Right cardiac atrium (tissue), 5 donors: Measurements from ENCODE around the gene ZFP28. TPM values are rescaled to one million over a fixed set of nuclear protein-coding genes. Genes with fewer than 3 reads are reported as not detected.
A peak's percentile ranks its signal among the peaks of the same experiment; 100 is the strongest.

Experiments
- ATAC-seq, 2 donors: fragments of 200-7000 bp; cut with Tn5 transposase; one replicate each; pipeline versions ENCODE4 v1.8.0 to v1.9.1; 2020; ENCODE audit warnings: moderate library complexity in 2 of 2, mild to moderate bottlenecking in 1 of 2
- DNase-seq, 3 donors: peaks; one replicate each; pipeline ENCODE4 v3.0.0-alpha.2; 2020
- H3K27ac ChIP-seq: one replicate; pipeline ENCODE4 v1.5.1; 2013; ENCODE audit warnings: mild to moderate bottlenecking, low read length, control low read depth, moderate library complexity
- H3K27me3 ChIP-seq: one replicate; pipeline ENCODE4 v1.6.1; 2013; ENCODE audit not compliant: control insufficient read depth, insufficient read depth
- H3K4me1 ChIP-seq: one replicate; pipeline ENCODE4 v1.6.1; 2013; ENCODE audit warnings: low read length; ENCODE audit not compliant: control insufficient read depth, insufficient read depth
- H3K4me3 ChIP-seq: one replicate; pipeline ENCODE4 v1.5.1; 2013; ENCODE audit warnings: low read length, control low read depth
- H3K9me3 ChIP-seq: one replicate; pipeline ENCODE4 v1.6.1; 2013; ENCODE audit warnings: low read length; ENCODE audit not compliant: control insufficient read depth
- WGBS: extraction: QIAGEN DNeasy Blood & Tissue Kit; methylation state at CpG from one replicate; pipeline ENCODE4 v1.1.7; 2013; 5-methylcytosine and 5-hydroxymethylcytosine counted together
- intact Hi-C, 4 donors: fragments of 100-400 bp; cut with DNase I; formaldehyde crosslinking; loops; one replicate each; pipeline versions ENCODE4 v1.11.0 to v1.14.0; 2022 to 2023
- polyA plus RNA-seq: library from polyadenylated mRNA; stranded (reverse); fragments of 200-250 nt; gene quantifications from one replicate; pipeline ENCODE4 v1.2.3, GENCODE V29; 2013
- total RNA-seq, 4 donors: library from RNA; stranded (reverse); fragmentation: NEBNext Ultra II Directional; extraction: Animal tissue kit (Norgen Biotek cat#: 25700); gene quantifications; one replicate each; pipeline ENCODE4 v1.2.1, GENCODE V29; 2021
- donor health status: healthy with polysubstance abuse.
- donor health status: DM: no; HTN: yes; CAD: no.
- donor health status: DM: no; HTN: no; CAD: no.
- donor health status: DM: no; HTN: yes; CAD: no; lungs with severe emphysema.
- donor health status: DM: yes; HTN: yes; CAD: no.

Gene ZFP28
- total and polyA plus RNA-seq, 5 donors, result 3.8 to 6.7 (median 5.6) TPM

DNA sequence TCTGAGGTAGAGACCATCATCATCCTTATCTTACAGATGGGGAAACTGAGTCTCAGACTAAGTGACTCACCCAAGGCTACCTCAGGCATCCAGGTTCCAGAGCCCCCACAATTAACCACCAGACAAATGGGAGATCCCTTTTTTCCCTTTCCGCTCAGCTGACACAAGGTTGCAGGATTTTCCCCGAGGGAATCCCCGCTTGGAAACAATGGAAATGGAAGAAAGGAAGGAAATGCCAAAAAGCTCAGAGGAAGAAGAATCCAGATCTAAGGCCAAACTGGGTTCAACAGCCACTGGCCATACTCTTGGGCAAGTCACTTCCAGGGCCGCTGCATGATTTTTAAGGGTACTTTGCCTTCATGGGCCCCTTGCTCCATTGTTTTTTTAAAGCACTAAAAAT lies 57.9 kb downstream of the ZFP28 start:
- 67% methylated on average over 4 of the region's 4 CpGs for WGBS
- no peaks in the 10 kb centered on the region for H3K9me3 ChIP-seq

DNA sequence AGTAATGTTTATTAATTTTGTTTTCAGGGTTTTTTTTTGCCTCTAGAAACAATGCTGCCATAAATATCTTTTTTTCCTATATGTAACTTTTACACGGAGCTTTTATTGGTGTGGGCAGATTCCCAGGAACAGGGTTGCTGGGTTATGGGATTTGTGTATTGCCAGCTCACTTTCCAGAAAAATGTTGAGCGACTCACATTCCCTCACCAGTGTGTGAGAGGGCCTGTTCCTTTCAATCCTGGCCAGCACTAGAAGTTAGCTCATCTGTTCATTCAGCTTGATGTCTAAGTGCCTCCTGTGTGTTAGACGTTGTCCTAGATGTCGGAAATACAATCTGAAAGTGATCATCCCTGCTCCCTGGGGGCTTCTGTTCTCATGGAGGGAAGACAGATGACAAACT lies 58.9 kb downstream of the ZFP28 start:
- 84% methylated on average over 4 of the region's 4 CpGs for WGBS
- Histone ChIP-seq H3K4me3 (no peak overlapping the region), H3K9me3 (no peaks in the 10 kb centered on the region), H3K4me1 (peaks cover 11% of the 10 kb centered on the region), H3K27me3 (no peaks in the 10 kb centered on the region), H3K27ac (no peak overlapping the region)
- intact Hi-C loops, result no loop called here
- DNase-seq (no peak), ATAC-seq (no peak)

More for the DNA sequence above, 57.9 kb downstream of the ZFP28 start:
- H3K4me1 ChIP-seq, result peaks cover 11% of the 10 kb centered on the region
- ATAC-seq (no peak), DNase-seq (no peak)
- no peak overlapping the region for H3K27ac ChIP-seq
- intact Hi-C loops, result no loop called here
- no peaks in the 10 kb centered on the region for H3K27me3 ChIP-seq
- H3K4me3 ChIP-seq, result no peak overlapping the region

DNA sequence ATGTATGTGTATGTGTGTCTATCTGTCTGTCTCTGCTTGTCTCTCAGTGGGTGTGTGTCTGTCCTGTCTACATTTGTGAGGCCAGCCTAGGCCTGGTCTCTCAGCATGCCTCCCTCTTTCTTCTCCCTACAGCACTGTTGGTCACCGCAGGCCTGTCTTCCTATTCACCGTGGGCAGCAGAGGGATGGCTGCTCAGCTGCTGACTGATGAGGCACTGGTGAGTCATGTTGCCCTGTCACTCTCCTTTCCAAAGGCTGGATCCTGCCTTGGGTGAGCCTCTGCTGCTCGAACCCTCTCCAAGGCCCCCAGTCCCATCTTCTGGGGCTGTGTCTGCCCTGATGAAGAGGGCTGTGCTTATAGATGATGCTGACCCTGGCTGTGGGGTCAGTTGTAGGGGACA lies 62.6 kb downstream of the ZFP28 start:
- no peak for DNase-seq
- intact Hi-C loops, result no loop called here
- ATAC-seq, result no peak
- Histone ChIP-seq H3K27me3 (no peaks in the 10 kb centered on the region), H3K4me1 (peaks cover 5% of the 10 kb centered on the region), H3K4me3 (no peak overlapping the region), H3K27ac (no peak overlapping the region), H3K9me3 (peaks cover 4% of the 10 kb centered on the region)
- 97% methylated on average over 3 of the region's 3 CpGs for WGBS

DNA sequence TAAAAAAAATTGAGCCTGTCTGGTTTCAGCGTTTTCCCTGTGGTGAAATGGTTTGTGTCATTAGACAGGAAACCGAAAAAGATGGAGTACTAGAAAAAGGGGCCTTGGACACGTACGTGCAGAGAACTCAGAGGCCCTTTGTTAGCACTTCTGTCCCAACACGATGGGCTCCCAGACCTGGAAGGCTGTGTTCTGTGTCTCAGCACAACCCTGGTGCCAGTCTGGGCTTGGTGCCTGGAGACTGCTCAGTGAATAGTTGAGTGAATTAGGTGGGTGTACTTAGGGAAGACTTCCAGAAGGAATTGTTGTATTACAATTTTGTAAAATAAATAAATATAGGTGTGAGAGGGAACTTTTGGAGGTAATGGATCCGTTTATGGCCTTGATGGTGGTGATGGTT lies 65.1 kb downstream of the ZFP28 start:
- WGBS, result 76% methylated on average over 6 of the region's 6 CpGs
- Histone ChIP-seq H3K4me1 (peaks cover 4% of the 10 kb centered on the region), H3K27me3 (no peaks in the 10 kb centered on the region), H3K4me3 (no peak overlapping the region), H3K9me3 (peaks cover 4% of the 10 kb centered on the region), H3K27ac (no peak overlapping the region)
- intact Hi-C loops, result no loop called here
- no peak for DNase-seq
- ATAC-seq, result peak; percentile 48 to 57

Other genes with a start within 250 kb of the ZFP28 start
- 10 to 100 TPM; 18.2 to 25.8 (median 21.7) TPM for gene ZSCAN5A, start 224.1 kb upstream of the ZFP28 start, total RNA-seq
- gene ZSCAN5A, start 224.1 kb upstream of the ZFP28 start, polyA plus RNA-seq, result 16.5 TPM
- gene ZNF582, start 145.4 kb upstream of the ZFP28 start, total RNA-seq, result 1 to 10 TPM; 3.6 to 5.8 (median 4.8) TPM
- 6.3 TPM for gene ZNF582, start 145.4 kb upstream of the ZFP28 start, polyA plus RNA-seq
- gene ZNF583, start 134.6 kb upstream of the ZFP28 start, total RNA-seq, result 1 to 10 TPM; 5.6 to 8.6 (median 7.0) TPM
- 3.1 TPM for gene ZNF583, start 134.6 kb upstream of the ZFP28 start, polyA plus RNA-seq
- gene ZNF667, start 61.6 kb upstream of the ZFP28 start, total RNA-seq, result 1 to 10 TPM; 3.3 to 7.2 (median 5.3) TPM
- gene ZNF667, start 61.6 kb upstream of the ZFP28 start, polyA plus RNA-seq, result 3.2 TPM
- 1 to 10 TPM; 4.5 to 9.3 (median 6.7) TPM for gene ZNF471, start 31.1 kb upstream of the ZFP28 start, total RNA-seq
- 2.8 TPM for gene ZNF471, start 31.1 kb upstream of the ZFP28 start, polyA plus RNA-seq
- 1 to 10 TPM; 3.5 to 5.2 (median 4.8) TPM for gene ZNF470, start 28.5 kb downstream of the ZFP28 start, total RNA-seq
- gene ZNF470, start 28.5 kb downstream of the ZFP28 start, polyA plus RNA-seq, result 2.8 TPM
- gene ZNF71, start 56.4 kb downstream of the ZFP28 start, total RNA-seq, result 1 to 10 TPM; 5.7 to 7.5 (median 6.4) TPM
- gene ZNF71, start 56.4 kb downstream of the ZFP28 start, polyA plus RNA-seq, result 5.0 TPM
- under 1 TPM in 2 of 4 donors, not detected in 2; 0.31 to 0.40 TPM for gene SMIM17, start 104.2 kb downstream of the ZFP28 start, total RNA-seq
- 0.18 TPM for gene SMIM17, start 104.2 kb downstream of the ZFP28 start, polyA plus RNA-seq
- 1 to 10 TPM; 3.6 to 7.4 (median 6.1) TPM for gene ZNF835, start 132.8 kb downstream of the ZFP28 start, total RNA-seq
- gene ZNF835, start 132.8 kb downstream of the ZFP28 start, polyA plus RNA-seq, result 1.6 TPM